Fibroblast of lung (primary cell): Measurements from ENCODE around the gene ZNF333. TPM values are rescaled to one million over a fixed set of nuclear protein-coding genes. Genes with fewer than 3 reads are reported as not detected.
"Not testable (repeated sequence)": the region's sequence is repeated elsewhere in the genome, so short reads cannot be mapped to it uniquely, and the experiment has no call there.

Experiments used
- DNase-seq, 2 donors: peaks; one replicate each; pipeline versions ENCODE4 v3.0.0 to v3.0.0-alpha.2; 2010; ENCODE audit warnings: low read depth in 2 of 2
- H2AFZ ChIP-seq: 2 replicates; pipeline ENCODE4 v1.5.1; 2012; ENCODE audit warnings: low read length, control low read depth, inconsistent platforms
- H3K27ac ChIP-seq: 2 replicates; pipeline ENCODE4 v1.5.1; 2011; ENCODE audit warnings: low read length, control low read depth; ENCODE audit not compliant: insufficient read depth
- H3K27me3 ChIP-seq: 2 replicates; pipeline ENCODE4 v1.5.1; 2011; ENCODE audit warnings: mild to moderate bottlenecking, low read length; ENCODE audit not compliant: control insufficient read depth, insufficient read depth
- H3K36me3 ChIP-seq: 2 replicates; pipeline ENCODE4 v1.5.1; 2011; ENCODE audit warnings: low read length; ENCODE audit not compliant: control insufficient read depth, insufficient read depth
- H3K4me1 ChIP-seq: 2 replicates; pipeline ENCODE4 v1.5.1; 2011; ENCODE audit warnings: low read length; ENCODE audit not compliant: control insufficient read depth, insufficient read depth; ENCODE audit errors: extremely low read depth
- H3K4me2 ChIP-seq: 2 replicates; pipeline ENCODE4 v1.5.1; 2011; ENCODE audit warnings: low read length, control low read depth; ENCODE audit not compliant: insufficient read depth; ENCODE audit errors: extremely low read depth
- H3K4me3 ChIP-seq, 4 experiments: fragments of 200-600 bp in 1 of 4; sonication (generic) in 1 of 4; replicated peaks in 1 of 4; 2 replicates each; pipeline ENCODE4 v1.5.1; 2011 to 2016; ENCODE audit warnings: low read length in 4 of 4, low read depth in 3 of 4, mild to moderate bottlenecking in 3 of 4, control low read depth in 2 of 4, inconsistent platforms in 1 of 4, mixed read lengths in 1 of 4; ENCODE audit not compliant: insufficient read depth in 1 of 4; ENCODE audit errors: control extremely low read depth in 1 of 4
- H3K79me2 ChIP-seq: 2 replicates; pipeline ENCODE4 v1.5.1; 2012; ENCODE audit warnings: mild to moderate bottlenecking, low read length, inconsistent platforms; ENCODE audit not compliant: control insufficient read depth, insufficient read depth
- H3K9ac ChIP-seq: 2 replicates; pipeline ENCODE4 v1.5.1; 2011; ENCODE audit warnings: mild to moderate bottlenecking, low read length, control low read depth; ENCODE audit not compliant: insufficient read depth
- H3K9me3 ChIP-seq: 2 replicates; pipeline ENCODE4 v1.5.1; 2012; ENCODE audit warnings: low read depth, low read length; ENCODE audit not compliant: control insufficient read depth, insufficient read depth
- H4K20me1 ChIP-seq: 2 replicates; pipeline ENCODE4 v1.5.1; 2011; ENCODE audit warnings: low read length; ENCODE audit not compliant: control insufficient read depth, insufficient read depth; ENCODE audit errors: extremely low read depth
- EZH2 ChIP-seq: IDR thresholded peaks from 2 replicates; pipeline ENCODE4 v1.5.1; 2012; ENCODE audit warnings: low read length, control low read depth, mild to moderate bottlenecking; ENCODE audit errors: missing control alignments
- polyA plus RNA-seq, 2 donors: library from polyadenylated mRNA; depleted of rRNA in 1 of 2; stranded (reverse) in 1 of 2; unstranded in 1 of 2; fragments of >200 nt; gene quantifications; 2 replicates each; pipeline ENCODE4 v1.2.1, GENCODE V29; 2011 to 2012; ENCODE audit warnings: missing spikeins in 1 of 2
- total RNA-seq: library from RNA; depleted of rRNA; stranded (reverse); fragments of >200 nt; gene quantifications from 2 replicates; pipeline ENCODE4 v1.2.1, GENCODE V29; 2014
- TF ChIP-seq, protein P1 (sequence below), 2 donors: IDR thresholded peaks in 1 of 2; conservative IDR thresholded peaks in 1 of 2; 1 replicate in 1 of 2; 2 replicates in 1 of 2; pipeline ENCODE4 v1.5.1; 2011 to 2012; ENCODE audit warnings: low read length in 2 of 2, control low read depth in 1 of 2, inconsistent platforms in 1 of 2, low read depth in 1 of 2, mild to moderate bottlenecking in 1 of 2

ZNF333 gene
- total and polyA plus RNA-seq, 2 donors (not counting 1 experiment from before 2014, with no cell fraction given): 10.0 to 26.9 TPM

DNA sequence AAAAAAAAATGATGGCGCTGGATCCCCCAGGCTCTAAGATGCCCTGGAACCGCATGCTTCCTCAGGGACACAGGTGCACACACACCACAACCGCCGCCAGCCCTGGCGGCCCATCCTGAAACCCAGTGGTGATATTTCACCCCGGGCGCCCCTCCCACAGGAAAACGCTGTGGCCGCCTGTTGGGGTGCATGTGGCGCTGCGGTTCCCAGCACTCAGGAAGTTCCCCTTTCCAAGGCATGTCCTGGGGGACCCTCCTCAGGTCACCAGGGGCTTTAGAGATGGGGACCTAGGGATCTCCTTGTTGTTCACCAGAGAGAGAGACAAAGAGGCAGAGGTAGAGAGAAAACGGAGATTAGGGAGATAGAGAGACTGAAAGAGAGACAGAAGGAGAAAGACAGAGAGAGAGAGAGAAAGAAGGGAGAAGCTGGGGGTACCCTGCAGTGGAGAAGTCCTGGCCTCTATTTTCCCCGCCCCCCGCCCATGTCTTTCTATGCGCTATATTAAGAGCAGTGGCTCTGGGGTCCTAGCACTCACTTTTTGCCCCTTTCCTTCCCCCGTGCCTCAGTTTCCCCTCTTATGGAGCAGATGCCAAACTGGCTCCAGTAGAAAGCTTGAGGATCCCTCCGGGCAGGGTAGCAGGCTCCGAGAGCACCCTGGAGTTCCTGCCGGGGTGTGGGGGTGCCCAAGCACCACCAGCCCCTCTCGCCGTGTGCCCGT, 86.2 kb downstream of the ZNF333 start:
- Histone ChIP-seq H2AFZ (no peak overlapping the region), H3K9me3 (no peaks in the 10 kb centered on the region), H3K4me3 (peak overlapping the region in 1 of 4 experiments; percentile 48), H4K20me1 (no peaks in the 10 kb centered on the region), H3K27ac (no peak overlapping the region), H3K79me2 (no peaks in the 10 kb centered on the region), H3K36me3 (no peaks in the 10 kb centered on the region), H3K4me2 (no peak overlapping the region), H3K4me1 (no peaks in the 10 kb centered on the region), H3K27me3 (peaks cover 3% of the 10 kb centered on the region), H3K9ac (no peak overlapping the region)
- TF ChIP-seq EZH2: no peak
- TF ChIP-seq, protein P1, sequence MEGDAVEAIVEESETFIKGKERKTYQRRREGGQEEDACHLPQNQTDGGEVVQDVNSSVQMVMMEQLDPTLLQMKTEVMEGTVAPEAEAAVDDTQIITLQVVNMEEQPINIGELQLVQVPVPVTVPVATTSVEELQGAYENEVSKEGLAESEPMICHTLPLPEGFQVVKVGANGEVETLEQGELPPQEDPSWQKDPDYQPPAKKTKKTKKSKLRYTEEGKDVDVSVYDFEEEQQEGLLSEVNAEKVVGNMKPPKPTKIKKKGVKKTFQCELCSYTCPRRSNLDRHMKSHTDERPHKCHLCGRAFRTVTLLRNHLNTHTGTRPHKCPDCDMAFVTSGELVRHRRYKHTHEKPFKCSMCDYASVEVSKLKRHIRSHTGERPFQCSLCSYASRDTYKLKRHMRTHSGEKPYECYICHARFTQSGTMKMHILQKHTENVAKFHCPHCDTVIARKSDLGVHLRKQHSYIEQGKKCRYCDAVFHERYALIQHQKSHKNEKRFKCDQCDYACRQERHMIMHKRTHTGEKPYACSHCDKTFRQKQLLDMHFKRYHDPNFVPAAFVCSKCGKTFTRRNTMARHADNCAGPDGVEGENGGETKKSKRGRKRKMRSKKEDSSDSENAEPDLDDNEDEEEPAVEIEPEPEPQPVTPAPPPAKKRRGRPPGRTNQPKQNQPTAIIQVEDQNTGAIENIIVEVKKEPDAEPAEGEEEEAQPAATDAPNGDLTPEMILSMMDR (conservative IDR thresholded peaks at IDR 0.05 in 1 of 2, IDR thresholded peaks at IDR 0.05 in 1 of 2; ENCODE audit: low read depth in 1 of 2, low read length in 2 of 2): no peak
- DNase-seq: no peak

DNA sequence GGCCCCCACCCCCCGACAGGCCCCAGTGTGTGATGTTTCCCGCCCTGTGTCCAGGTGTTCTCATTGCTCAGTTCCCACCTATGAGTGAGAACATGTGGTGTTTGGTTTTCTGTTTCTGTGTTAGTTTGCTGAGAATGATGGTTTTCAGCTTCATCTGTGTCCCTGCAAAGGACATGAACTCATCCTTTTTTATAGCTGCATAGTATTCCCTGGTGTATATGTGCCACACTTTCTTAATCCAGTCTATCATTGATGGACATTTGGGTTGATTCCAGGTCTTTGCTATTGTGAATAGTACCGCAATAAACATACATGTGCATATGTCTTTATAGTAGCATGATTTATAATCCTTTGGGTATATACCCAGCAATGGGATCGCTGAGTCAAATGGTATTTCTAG, 87.8 kb downstream of the ZNF333 start:
- H3K9me3 ChIP-seq, H3K36me3 ChIP-seq, H2AFZ ChIP-seq, H3K9ac ChIP-seq, H3K27me3 ChIP-seq, DNase-seq, H3K4me1 ChIP-seq, H3K4me2 ChIP-seq, H4K20me1 ChIP-seq, H3K79me2 ChIP-seq, H3K27ac ChIP-seq, H3K4me3 ChIP-seq: not testable (repeated sequence)

DNA sequence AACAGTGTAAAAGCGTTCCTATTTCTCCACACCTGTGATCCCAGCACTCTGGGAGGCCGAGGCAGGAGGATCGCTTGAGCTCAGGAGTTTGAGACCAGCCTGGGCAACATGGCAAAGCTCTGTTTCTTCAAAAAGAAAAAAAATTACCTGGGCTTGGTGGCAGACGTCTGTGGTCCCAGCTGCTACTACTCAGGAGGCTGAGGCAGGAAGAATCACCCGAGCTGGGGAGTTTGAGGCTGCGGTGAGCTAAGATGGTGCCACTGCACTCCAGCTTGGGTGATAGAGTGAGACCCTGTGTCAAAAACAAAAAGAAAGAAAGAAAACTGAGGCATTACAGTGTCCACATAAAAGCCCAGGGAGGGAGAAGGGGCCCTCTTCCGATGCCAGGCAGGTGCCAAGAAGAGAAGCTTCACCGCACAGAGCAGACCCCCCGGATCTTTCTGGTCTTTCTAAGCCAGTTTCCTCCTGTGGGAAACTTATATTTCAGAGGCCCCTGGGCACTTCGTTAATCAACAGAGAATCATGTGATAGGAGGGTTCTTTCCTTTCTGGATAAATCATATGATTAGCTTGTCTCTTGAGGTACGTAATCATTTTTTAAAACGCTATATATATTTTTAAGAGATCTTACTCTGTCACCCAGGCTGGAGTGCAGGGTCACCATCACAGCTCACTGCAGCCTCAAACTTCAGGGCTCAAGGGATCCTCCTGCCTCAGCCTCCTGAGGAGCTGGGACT, 88.4 kb downstream of the ZNF333 start, which contains the start of gene ADGRE2:
Gene ADGRE2, minus strand, starts transcription at position 451 of the 736 bp plus-strand sequence. CDS start 1,804 bp downstream, outside the sequence.
- not testable (repeated sequence) for H2AFZ ChIP-seq, H4K20me1 ChIP-seq, H3K36me3 ChIP-seq, H3K9me3 ChIP-seq, H3K4me3 ChIP-seq, H3K27me3 ChIP-seq, H3K27ac ChIP-seq, H3K9ac ChIP-seq, H3K4me2 ChIP-seq, DNase-seq, H3K79me2 ChIP-seq, H3K4me1 ChIP-seq

DNA sequence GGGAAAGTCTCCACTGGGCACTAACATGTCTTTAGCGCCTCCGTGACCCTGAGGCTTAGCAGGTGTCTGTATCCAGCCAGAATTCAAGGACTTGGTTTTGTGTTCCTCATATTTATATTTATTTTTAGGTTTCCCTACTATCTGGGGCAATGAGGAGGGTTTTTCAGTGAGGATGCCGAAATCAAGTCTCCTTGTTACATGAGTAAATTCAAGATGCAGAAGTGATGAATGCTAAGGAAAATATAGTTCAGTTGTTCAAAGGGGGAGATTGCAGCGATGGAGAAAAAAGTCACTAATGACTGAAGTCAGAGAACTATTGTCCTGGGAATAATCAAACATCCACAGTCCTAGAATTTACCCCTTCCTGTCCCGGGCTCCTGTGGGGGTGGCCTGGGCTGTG, 89.3 kb downstream of the ZNF333 start:
- Histone ChIP-seq H3K4me3 (no peak overlapping the region), H3K36me3 (no peaks in the 10 kb centered on the region), H2AFZ (no peak overlapping the region), H4K20me1 (no peaks in the 10 kb centered on the region), H3K4me2 (no peak overlapping the region), H3K79me2 (no peaks in the 10 kb centered on the region), H3K27me3 (peaks cover 3% of the 10 kb centered on the region), H3K27ac (no peak overlapping the region), H3K4me1 (no peaks in the 10 kb centered on the region), H3K9me3 (no peaks in the 10 kb centered on the region), H3K9ac (no peak overlapping the region)
- TF ChIP-seq EZH2: no peak
- TF ChIP-seq, protein P1 (conservative IDR thresholded peaks at IDR 0.05 in 1 of 2, IDR thresholded peaks at IDR 0.05 in 1 of 2; ENCODE audit: low read depth in 1 of 2, low read length in 2 of 2): no peak
- no peak for DNase-seq

DNA sequence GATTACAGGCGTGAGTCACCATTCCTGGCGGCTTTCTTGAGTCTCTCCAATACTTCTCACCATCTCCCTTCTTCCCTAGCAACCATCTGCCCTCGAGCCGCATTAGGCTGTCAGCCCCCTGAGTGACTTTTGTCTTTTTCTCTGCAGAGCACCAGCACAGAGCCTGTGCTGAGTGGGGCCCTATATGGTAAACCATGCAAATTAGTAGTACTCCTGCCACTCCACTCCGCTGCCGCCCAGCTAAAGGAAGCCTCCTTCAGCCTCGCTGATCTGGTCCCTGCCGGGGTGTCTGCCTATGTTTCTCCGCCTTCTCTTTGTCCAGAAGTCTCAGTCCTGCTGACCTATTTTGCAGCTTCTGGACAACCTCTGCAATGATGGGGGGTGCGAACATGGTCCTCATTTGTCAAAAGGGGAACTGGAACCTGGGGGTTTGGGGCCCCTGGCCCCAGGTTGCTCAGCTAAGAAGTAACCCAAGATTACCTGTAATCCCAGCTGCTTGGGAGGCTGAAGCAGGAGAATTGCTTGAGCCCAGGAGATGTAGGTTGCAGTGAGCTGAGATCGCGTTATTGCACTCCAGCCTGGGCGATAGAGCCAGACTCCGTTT, 90.9 kb downstream of the ZNF333 start:
- not testable (repeated sequence) for H3K9ac ChIP-seq, H3K27me3 ChIP-seq, H3K27ac ChIP-seq, H3K4me2 ChIP-seq, H3K4me3 ChIP-seq, H3K4me1 ChIP-seq, H3K36me3 ChIP-seq, H4K20me1 ChIP-seq, H2AFZ ChIP-seq, H3K79me2 ChIP-seq, DNase-seq, H3K9me3 ChIP-seq
